RKO (cell line): ENCODE results near the gene ADAM29.
A peak's percentile ranks its signal among the peaks of the same experiment; 100 is the strongest.
"Not testable (repeated sequence)": the region's sequence is repeated elsewhere in the genome, so short reads cannot be mapped to it uniquely, and the experiment has no call there.

Experiments
- DNase-seq: peaks from one replicate; pipeline ENCODE4 v3.0.0-alpha.2; 2016; ENCODE audit warnings: low spot score

The ADAM29 gene

DNA sequence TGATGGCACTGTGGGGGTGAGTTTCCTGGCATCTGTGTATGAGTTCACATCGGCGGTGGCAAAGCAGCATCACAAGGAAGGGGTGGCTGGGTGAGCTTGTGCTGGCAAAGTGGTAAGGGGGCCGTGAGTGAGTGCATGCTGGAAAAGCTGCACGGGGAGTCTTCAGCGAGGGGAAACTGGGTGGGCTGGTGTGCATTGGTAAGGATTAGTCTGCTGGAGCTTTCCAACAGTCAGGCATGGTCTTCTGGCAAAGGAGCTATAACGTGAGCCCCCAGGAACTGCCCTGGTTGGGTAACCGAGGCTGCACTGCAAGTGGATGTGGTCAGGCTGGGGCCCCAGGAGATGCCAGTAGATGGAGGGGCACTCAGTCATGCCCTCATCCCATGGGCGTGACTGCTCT lies 30.7 kb downstream of the ADAM29 start:
- DNase-seq: no peak

DNA sequence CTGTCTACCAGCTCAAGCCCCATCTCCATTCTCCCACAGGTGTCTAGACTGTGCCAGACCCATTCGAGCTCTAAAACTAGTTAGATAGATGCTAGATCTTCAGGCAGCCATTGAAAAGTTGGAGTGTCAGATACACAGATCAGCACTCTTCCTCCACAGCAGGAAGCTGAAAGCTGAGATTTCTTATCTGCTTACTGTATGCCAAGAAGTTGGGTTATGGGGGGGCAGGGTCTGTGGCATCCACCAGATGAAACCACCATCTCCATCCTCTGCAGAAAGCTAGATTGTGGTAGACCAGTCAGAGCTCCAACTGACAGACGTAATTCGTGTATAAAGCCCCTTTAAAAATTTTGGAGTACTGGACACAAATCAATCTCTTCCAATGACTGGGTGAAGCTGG lies 54.8 kb downstream of the ADAM29 start:
- DNase-seq: no peak

DNA sequence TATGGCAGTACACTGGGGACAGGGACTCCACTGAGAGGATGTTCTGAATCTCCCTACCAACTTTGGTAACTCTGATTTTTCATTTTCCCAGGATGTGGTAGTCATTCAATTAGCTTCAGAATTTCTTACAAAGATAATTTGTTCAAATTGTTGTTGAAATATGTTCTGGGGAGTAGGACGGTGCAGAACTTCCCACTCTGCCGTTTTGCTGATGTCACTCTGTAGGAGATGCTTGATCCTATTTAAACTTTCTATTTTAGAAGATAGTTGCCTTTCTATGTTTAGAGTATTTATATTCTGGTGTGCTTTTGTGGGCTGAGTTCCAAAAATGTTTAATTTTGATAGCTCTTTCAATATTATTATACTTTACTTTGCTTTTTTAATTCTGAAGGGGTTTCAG lies 55.2 kb downstream of the ADAM29 start:
- DNase-seq: no peak

DNA sequence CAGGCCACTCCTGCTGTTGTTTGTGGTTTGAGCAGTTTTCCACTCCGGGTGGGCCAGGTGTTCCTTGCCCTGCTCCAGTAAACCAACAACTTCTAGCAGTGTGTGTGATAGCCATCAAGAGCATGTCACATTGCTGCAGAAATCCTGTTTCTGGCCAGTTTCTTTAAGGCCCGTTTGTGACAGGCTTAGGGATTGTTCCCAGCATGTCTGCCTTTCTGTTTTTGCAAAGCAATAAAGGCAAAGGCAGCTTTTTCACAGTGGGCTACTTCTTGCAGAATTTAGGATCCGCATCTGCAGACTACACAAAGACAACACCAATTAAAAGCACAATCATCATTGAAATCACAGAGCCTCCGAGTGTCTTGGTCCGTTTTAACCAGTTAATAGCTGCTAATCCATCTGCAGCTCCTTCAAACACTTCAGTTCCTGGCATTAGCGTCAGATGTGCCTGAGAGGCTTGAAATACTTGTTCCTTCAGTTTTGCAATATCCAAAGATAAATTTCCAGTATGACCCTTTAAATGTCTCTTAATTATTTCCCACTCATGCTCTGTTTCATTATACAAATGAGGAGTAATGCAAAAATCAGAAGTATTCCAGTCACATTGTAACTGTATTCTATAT lies 65.1 kb downstream of the ADAM29 start:
- no peak for DNase-seq

DNA sequence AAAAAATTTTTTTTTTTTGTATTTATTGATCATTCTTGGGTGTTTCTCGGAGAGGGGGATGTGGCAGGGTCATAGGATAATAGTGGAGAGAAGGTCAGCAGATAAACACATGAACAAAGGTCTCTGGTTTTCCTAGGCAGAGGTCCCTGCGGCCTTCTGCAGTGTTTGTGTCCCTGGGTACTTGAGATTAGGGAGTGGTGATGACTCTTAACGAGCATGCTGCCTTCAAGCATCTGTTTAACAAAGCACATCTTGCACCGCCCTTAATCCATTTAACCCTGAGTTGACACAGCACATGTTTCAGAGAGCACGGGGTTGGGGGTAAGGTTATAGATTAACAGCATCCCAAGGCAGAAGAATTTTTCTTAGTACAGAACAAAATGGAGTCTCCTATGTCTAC lies 65.7 kb downstream of the ADAM29 start:
- not testable (repeated sequence) for DNase-seq

DNA sequence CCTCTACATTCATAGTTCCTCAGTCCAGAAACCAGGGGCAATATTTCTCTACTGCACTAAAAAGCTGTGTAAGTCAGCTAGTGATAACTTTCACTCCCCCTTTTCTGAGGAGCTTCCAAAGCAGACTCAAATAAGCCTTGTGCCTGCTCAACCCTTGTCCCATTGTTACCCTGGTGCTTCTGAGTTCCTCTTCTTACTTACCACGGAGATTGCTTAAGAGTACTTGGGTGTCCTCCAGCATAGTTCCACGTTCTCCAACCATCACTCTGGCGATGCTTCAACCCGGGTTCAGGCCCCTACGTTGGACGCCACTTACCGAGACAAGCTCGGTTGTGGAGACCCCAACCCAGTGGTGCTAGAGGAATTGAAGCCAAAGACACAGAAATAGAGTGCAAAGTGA lies 71.6 kb downstream of the ADAM29 start:
- DNase-seq: no peak

DNA sequence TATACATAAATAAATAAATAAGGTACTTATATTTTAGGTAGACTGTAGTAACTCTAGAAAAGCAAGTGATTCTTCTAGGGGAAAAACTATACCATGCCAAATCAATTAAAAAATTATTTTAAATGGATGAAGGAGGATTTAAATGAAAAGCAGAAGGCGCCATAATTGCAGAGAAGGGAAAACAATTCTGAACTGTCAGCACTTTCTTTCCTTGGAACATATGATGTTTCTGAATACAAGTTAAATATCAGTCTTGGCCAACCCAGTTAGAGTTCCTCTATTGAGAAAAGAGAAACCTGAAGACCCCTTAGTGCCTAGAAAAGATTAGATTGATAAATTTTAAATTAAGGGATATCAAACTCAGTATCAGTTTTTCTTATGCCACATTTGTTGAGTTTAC lies 75.8 kb downstream of the ADAM29 start:
- DNase-seq: no peak

DNA sequence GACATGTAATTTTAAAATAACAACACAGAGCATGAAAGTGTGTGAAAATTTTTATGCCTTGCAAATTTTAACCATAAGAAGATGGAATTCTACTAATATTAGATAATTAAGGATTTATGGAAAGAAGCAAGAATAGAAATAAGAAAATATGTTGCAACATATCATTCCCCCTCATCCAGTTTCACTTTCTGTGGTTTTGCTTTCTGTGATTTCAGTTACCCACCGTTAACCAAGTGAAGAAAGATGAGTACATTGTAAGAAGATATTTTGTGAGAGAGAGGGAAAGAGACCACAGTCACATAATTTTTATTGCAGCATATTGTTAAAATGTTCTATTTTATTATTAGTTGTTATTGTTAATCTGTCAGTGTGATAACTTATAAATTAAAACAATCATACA lies 77.9 kb downstream of the ADAM29 start:
- DNase-seq: no peak

DNA sequence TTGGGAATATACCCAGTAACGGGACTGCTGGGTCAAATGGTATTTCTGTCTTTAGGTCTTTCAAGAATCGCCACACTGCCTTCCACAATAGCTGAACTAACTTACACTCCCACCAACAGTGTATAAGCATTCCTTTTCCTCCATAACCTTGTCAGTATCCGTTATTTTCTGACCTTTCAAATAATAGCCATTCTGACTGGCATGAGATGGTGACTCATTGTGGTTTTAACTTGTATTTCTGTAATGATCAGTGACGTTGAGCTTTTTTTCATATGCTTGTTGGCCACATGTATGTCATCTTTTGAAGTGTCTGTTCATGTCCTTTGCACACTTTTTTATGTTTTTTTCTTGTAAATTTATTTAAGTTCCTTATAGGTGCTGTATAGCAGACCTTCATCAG lies 81.2 kb downstream of the ADAM29 start:
- peak; percentile 79 for DNase-seq

DNA sequence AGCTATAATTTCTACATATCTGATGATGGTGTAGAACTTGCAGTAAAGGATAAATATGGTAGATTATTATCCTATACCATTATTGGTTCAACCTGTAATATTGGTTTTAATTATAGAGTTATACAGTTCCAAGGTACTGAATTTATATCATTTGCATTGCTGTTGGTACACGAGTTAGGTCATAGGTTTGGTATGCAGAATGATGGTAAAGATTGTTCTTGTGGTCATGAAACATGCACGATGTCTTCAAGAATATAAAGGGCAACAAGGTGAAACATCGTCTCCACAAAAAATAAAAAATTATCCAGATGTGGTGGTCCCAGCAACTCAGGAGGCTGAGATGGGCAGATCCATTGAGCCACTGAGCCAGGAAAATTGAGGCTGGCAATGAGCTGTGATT lies 99.6 kb downstream of the ADAM29 start:
- no peak for DNase-seq

DNA sequence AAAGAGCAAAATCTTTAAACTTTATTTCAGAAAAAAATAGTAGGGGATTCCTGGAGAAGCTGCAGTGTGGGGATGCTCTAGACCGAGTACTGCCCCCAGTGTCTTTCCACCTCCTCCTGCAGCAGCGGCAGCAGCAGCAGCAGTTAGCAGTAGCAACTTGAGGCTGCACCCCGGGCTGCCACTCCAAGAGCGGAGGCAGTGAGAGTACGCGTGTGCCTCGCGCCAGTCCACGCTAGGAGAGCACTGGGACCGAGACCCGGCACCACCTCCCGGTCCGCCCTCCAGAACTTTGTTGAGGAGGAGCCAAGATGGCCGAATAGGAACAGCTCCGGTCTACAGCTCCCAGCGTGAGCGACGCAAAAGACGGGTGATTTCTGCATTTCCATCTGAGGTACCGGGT lies 101.3 kb downstream of the ADAM29 start:
- not testable (repeated sequence) for DNase-seq
